ENCODE data around the gene FADS1.
A peak's percentile ranks its signal among the peaks of the same experiment; 100 is the strongest.

Gene FADS1

GRCh38 chr11:61826930-61827570 lies 10.2 kb upstream of the FADS1 start:
- DNase-seq (ENCODE audit: low read depth), result no peak

DNA sequence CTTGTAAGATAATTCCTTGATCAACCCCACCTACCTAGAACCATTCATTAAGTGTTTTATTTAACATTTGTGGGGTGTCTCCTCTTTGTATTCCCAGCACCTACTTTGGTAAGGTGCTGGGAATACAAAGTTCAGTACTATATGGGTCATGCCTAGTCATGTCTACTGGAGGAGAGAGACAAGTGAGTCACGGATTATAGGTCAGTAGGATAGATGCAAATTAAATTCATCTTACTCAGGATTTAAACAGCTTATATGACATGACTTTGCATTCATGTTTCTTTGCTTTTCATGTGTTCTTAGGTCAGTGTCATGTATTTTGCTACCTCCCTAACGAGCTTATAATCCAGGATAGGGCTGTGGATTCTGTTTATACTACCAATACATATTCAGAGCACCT lies 3.4 kb upstream of the FADS1 start:
- DNase-seq (ENCODE audit: low read depth), result no peak

GRCh38 chr11:61817471-61818202 lies 834 bp upstream of the FADS1 start:
- no peak for DNase-seq (ENCODE audit: low read depth)

GRCh38 chr11:61815790-61816735 lies 740 bp downstream of the FADS1 start:
- no peak for DNase-seq (ENCODE audit: low read depth)

DNA sequence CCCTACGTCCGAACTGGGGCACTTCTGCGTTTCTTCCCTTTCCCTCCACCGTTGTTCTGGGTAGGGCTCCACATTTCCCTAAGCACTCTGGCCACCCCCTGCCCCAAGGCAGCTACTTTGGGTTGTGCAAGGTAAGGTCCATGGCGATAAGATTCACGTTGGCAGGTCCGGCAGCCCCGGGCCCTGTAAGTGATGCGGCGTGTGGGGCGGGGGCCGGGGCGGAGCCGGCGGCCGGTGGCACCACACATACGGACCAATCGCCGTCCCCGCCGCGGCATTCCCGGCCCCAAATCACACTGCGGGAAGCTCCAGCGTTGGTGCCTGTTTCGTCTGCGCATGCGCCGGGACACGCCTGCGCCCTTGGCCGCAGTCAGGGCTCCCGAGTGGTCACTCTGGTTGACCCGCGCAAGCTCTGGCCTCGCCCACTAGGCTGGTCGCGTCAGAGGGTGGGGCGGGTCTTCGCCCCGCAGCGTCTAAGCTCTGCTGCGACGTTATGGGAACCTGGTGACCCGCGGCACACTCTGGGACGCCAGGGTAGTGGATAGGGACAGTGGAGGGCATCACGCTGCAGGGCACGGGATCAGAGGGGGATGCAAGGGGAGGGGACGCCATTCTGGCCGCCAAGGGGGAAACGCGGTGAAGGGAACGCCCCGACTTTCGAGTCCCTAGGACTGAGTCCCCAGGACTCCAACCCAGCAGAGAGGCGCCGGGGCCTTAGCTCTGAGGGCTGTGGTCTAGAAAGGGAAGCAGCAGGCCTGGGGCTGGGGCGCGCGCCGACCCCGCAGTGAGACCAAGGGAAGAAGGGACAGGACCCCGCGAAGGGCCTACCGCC lies 1.6 kb downstream of the FADS1 start:
- DNase-seq (ENCODE audit: low read depth), result no peak

GRCh38 chr11:61814247-61814957 lies 2.4 kb downstream of the FADS1 start:
- DNase-seq (ENCODE audit: low read depth), result no peak

DNA sequence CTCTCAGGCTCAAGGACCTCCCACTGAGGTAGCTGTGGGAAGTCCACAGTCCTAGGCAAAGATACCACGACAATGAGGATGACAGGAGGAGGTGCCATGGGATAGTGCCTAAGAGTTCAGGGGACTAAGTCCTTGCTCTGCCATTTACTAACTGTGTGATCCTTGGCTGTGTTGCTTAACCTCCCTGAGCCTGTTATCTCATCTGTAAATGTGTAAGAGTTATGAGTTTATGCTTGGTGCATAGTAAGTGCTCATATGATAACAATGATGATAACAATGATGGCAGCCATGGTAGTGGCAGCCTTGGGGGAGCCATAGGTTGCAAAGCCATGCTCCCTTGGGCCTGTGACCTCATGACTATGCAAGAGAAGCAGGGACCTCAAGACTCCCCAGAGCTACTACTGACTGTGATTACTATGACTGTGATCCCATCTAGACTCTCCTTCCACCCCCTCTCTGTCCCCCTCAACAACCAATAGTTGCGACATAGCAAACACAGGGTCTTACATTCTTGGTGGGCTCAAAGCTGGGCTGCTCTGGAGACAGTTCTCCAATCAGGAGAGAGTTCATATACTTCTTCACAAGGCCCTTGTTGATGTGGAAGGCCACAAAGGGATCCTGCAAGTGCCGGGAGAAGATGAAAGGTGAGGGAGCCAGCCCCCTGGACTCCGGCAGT lies 3.9 kb downstream of the FADS1 start:
- DNase-seq (ENCODE audit: low read depth), result no peak

DNA sequence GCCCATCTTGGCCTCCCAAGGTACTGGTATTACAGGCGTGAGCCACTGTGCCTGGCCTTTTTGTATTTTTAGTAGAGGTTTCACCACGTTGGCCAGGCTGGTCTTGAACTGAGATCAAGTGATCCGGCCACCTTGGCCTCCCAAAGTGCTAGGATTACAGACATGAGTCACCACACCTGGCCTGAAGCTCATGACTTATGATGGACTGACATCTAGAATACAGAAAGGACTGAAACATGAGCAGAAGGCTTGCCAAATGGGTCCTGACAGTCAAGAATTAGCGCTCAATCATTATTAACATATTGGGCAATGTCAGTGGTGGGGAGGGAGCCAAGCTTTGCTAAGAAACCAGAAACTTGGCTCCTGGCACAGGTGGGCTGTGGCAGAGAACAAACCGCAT lies 5.0 kb downstream of the FADS1 start:
- DNase-seq (ENCODE audit: low read depth), result no peak

DNA sequence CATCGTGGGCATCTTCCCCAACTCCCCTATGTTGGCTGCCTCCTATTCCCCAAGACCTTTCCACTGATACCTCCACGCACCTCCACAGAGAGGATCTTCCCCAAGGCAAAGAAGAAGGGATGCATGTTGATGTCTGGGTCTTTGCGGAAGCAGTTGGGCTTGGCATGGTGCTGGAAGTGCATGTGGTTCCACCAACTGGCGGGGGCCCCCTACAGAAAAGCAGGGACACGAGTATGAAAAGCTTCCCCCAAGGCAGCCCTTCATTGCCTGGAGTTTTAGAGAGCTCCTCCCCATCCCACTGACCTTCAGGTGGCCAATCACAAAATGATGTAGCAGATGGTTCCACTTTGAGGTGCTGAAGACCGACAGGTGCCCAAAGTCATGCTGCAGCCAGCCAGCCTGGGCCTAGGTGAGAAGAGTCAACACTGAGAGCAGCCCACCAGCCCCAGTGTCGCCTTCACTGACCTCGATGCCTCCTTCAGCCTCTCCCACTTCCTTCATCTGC lies 6.1 kb downstream of the FADS1 start:
- no peak for DNase-seq (ENCODE audit: low read depth)

- no peak for DNase-seq (ENCODE audit: low read depth)
Observed at GRCh38 chr11:61806785-61807184, 10.0 kb downstream of the FADS1 start.

DNA sequence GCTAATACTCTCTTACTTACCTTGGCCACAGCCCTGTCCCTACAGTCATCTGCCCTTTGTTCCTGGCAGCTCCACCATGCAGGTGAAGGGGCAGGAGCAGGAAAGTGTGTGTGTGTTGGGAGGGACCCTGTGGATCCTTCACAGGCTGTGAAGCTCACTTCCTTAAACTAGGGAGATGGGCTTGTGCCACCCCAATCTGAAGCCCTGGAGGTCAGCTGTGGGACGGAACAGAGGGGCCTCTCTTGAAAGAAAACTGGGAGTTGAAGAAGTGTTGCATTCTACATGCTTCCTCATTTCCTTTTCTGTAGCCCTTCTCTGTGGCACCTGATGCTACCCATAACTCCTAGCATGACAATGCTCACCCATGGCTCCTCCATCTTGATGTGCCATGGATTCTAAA lies 11.7 kb downstream of the FADS1 start:
- no peak for DNase-seq (ENCODE audit: low read depth)

GRCh38 chr11:61803889-61804647 lies 12.7 kb downstream of the FADS1 start:
- DNase-seq (ENCODE audit: low read depth), result no peak

DNA sequence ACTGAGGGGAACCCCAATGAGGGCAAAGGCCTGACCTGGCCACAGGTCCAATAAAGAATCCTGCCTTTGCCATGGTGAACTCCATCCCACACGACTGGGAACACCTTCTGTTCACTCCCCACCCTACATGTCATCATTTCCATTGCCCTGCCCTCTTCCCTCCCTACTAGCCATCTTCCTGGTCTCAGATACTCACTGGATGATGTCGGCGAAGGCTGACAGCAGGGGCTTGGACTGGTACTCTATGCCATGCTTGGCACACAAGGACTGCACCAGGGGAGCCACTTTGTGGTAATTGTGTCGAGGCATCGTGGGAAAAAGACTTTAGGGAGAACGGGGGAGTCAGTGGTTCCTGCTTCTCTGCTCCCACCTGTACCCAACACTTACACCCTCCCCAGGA lies 14.2 kb downstream of the FADS1 start:
- DNase-seq (ENCODE audit: low read depth), result no peak

- no peak for DNase-seq (ENCODE audit: low read depth)
Observed at GRCh38 chr11:61800331-61801281, 16.2 kb downstream of the FADS1 start.

- no peak for DNase-seq (ENCODE audit: low read depth)
Observed at GRCh38 chr11:61799665-61800284, 17.0 kb downstream of the FADS1 start.

DNA sequence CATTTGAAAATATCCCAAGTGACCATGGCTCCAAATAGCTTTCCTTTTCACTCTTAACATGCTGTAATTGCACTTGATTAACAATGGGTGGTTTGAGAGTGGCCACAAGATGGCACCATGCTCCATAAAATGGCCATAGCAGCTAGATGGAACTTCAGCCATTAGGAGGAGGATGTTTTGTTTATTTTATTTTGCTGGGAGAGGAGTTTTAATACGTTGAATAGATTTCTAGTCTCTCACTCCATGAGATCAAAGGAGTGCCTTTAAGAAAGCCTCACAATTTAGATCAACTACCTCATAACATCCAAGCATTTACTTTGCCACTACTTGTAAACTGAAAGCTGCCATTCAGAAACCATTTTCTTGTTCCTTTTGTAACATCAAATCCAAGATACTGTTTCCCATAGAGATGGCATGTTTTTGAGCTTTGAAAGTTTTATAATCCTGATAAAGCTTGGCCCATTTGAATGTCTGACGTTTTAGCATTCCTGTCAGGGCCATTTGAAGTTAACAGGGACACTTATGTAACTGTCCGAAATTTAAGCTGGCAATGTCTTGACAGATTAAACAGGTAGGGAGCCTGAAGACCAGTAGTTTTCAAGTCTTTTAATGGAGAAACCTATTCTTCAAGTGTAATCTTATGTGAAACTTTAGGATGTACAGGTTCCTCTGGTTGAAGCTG lies 19.4 kb downstream of the FADS1 start:
- DNase-seq (ENCODE audit: low read depth), result peak; percentile 62

DNA sequence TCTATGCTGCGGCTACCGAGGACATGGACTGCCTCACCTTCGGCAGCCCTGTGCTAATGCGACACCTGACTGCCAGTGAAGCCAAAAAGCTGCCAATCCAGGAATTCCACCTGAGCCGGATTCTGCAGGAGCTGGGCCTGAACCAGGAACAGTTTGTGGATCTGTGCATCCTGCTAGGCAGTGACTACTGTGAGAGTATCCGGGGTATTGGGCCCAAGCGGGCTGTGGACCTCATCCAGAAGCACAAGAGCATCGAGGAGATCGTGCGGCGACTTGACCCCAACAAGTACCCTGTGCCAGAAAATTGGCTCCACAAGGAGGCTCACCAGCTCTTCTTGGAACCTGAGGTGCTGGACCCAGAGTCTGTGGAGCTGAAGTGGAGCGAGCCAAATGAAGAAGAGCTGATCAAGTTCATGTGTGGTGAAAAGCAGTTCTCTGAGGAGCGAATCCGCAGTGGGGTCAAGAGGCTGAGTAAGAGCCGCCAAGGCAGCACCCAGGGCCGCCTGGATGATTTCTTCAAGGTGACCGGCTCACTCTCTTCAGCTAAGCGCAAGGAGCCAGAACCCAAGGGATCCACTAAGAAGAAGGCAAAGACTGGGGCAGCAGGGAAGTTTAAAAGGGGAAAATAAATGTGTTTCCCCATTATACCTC lies 20.8 kb downstream of the FADS1 start:
- DNase-seq (ENCODE audit: low read depth), result no peak
